ENCODE data around the gene EPDR1.

Gene EPDR1

GRCh38 chr7:37916673-37917660 is 3.5 kb upstream of the EPDR1 start, which contains the start of gene SFRP4:
Gene SFRP4, minus strand, starts transcription at chr7:37916817. Its CDS starts 280 bp downstream, at chr7:37916537.
- CTCF ChIA-PET, result interaction anchor here (0.6 to 1.5 kb wide), 9 partner anchors 9 to 1477 kb away, joined by 3 to 8 read pairs (median 3); no protein-coding TSS in a partner anchor
- POLR2A ChIA-PET, result interaction anchor here (1.5 kb wide), 1 partner anchor 261 kb away, joined by 6 read pairs; the partner anchor contains the start of gene STARD3NL
- TF ChIP-seq FOXA1 (IDR thresholded peaks at IDR 0.05), result no peak
- TF ChIP-seq FOXK2 (IDR thresholded peaks at IDR 0.05), result no peak
- no peak for TF ChIP-seq BHLHE40 (IDR thresholded peaks at IDR 0.05; ENCODE audit: borderline replicate concordance)
- TF ChIP-seq PKNOX1 (IDR thresholded peaks at IDR 0.05), result no peak
- no peak for TF ChIP-seq FOXM1 (IDR thresholded peaks at IDR 0.05; ENCODE audit: borderline replicate concordance)
- TF ChIP-seq ELF4 (IDR thresholded peaks at IDR 0.05), result no peak
- no peak for TF ChIP-seq ARNT (IDR thresholded peaks at IDR 0.05)
- TF ChIP-seq SP1 (IDR thresholded peaks at IDR 0.05), result no peak
- no peak for TF ChIP-seq ZNF384 (IDR thresholded peaks at IDR 0.05)
- TF ChIP-seq NFRKB (IDR thresholded peaks at IDR 0.05), result no peak
- TF ChIP-seq LEF1 (IDR thresholded peaks at IDR 0.05; ENCODE audit: borderline replicate concordance), result no peak
- peak; percentile 64 for DNase-seq (ENCODE audit: extremely low spot score)

DNA sequence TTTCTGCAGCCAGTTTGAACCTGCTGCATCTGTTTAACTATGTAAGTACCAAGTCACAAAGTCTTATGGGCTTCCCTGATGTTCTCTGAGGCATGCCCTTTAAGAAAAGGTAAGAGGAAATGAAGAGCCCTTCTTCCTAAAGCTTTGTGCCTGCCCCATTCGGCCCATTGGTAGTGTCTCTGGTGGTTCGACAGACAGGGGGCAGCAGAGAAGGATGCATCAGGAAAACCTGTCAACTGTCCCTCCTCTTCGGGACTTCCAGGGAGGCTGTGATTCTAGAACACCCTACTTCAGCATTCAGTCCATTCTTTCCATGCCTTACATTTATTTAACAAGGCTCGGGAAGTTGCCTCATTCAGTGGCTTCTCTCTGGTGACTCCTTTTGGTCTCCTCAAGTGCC is 1.9 kb upstream of the EPDR1 start:
- TF ChIP-seq SP1 (IDR thresholded peaks at IDR 0.05) (no peak), TARDBP (IDR thresholded peaks at IDR 0.05) (no peak), FOXK2 (IDR thresholded peaks at IDR 0.05) (no peak), HDGF (IDR thresholded peaks at IDR 0.05; ENCODE audit: borderline replicate concordance) (no peak), L3MBTL2 (conservative IDR thresholded peaks at IDR 0.05) (no peak), ELF4 (IDR thresholded peaks at IDR 0.05) (no peak), NFRKB (IDR thresholded peaks at IDR 0.05) (no peak), SUZ12 (IDR thresholded peaks at IDR 0.05) (no peak), FOXA1 (IDR thresholded peaks at IDR 0.05) (no peak)
- DNase-seq (ENCODE audit: extremely low spot score), result no peak
- ChIA-PET POLR2A (no interaction called here), CTCF (no interaction called here)

DNA sequence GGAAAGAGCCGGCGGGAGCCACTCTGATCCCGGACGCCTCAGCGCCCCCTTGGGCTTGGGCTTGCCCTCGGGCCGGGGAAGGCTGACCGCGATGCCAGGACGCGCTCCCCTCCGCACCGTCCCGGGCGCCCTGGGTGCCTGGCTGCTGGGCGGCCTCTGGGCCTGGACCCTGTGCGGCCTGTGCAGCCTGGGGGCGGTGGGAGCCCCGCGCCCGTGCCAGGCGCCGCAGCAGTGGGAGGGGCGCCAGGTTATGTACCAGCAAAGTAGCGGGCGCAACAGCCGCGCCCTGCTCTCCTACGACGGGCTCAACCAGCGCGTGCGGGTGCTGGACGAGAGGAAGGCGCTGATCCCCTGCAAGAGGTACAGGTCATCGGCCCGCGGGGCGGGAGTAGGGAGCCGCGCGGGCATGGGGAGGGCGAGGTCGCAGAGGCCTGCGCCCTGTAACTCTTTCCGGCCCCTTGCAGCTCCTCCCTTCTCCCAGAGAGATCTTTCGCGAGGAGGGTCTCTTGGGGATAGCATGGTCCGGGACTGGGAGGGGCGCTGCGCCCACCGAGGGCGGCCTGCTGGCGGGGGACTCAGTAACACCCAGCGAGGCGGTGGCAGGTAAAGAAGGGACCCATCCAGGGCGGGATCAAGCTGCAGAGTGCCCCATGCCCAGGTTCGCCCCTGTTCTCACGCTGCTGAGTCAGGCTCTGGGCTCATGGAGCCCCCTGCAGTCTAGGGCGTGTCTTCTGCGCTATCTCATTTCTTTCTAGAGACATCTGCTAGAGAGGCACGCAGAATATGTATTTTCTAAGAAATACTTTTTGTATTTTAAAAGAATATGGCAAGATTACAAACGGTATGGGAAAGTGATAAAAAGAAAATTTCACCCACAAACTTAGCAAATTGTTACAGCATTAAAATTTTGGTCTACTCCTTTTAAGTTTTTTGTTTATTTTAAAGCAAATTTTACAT is 687 bp downstream of the EPDR1 start:
- TF ChIP-seq CTBP1 (IDR thresholded peaks at IDR 0.05; ENCODE audit: borderline replicate concordance) (no peak), L3MBTL2 (conservative IDR thresholded peaks at IDR 0.05) (peak; percentile 46), FOXK2 (IDR thresholded peaks at IDR 0.05) (no peak), TARDBP (IDR thresholded peaks at IDR 0.05) (no peak), SUZ12 (IDR thresholded peaks at IDR 0.05) (no peak)
- peak; percentile 20 for DNase-seq (ENCODE audit: extremely low spot score)
- POLR2A ChIA-PET, result interaction anchor here (1.0 kb wide), 1 partner anchor 10 kb away, joined by 3 read pairs; no protein-coding TSS in a partner anchor
- CTCF ChIA-PET, result interaction anchor here (1.3 kb wide), 1 partner anchor 424 kb away, joined by 5 read pairs; no protein-coding TSS in a partner anchor

DNA sequence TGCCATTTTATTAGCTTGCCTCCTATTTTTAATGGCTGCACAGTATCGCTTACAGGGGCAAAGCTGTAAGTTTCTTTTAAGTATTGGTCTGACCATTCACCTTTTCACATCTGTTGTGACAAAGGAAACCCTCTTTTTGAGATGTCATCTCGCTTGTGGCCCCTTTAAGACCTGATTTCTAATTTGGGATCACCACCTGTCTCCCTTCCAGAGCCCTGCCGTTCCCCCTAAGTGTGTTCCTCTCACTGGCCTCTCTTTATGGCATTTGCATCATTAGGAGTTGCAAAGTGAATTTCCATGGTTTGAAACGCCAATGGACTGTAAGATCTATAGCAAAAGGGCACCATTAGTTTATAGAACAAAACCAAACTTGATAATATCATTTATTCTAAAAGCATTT is 1.4 kb downstream of the EPDR1 start:
- TF ChIP-seq NFRKB (IDR thresholded peaks at IDR 0.05), result no peak
- TF ChIP-seq CTBP1 (IDR thresholded peaks at IDR 0.05; ENCODE audit: borderline replicate concordance), result no peak
- no peak for TF ChIP-seq ELF4 (IDR thresholded peaks at IDR 0.05)
- TF ChIP-seq ARNT (IDR thresholded peaks at IDR 0.05), result no peak
- TF ChIP-seq SUZ12 (IDR thresholded peaks at IDR 0.05), result no peak
- TF ChIP-seq ZNF384 (IDR thresholded peaks at IDR 0.05), result no peak
- no peak for TF ChIP-seq BHLHE40 (IDR thresholded peaks at IDR 0.05; ENCODE audit: borderline replicate concordance)
- CTCF ChIA-PET, result interaction anchor here (1.3 kb wide), 1 partner anchor 424 kb away, joined by 5 read pairs; no protein-coding TSS in a partner anchor
- no peak for DNase-seq (ENCODE audit: extremely low spot score)
- POLR2A ChIA-PET, result interaction anchor here (1.0 kb wide), 1 partner anchor 9 kb away, joined by 3 read pairs; no protein-coding TSS in a partner anchor

GRCh38 chr7:37923996-37924395 is 3.6 kb downstream of the EPDR1 start:
- ChIA-PET POLR2A (no interaction called here), CTCF (no interaction called here)
- TF ChIP-seq TARDBP (IDR thresholded peaks at IDR 0.05) (no peak), FOXA1 (IDR thresholded peaks at IDR 0.05) (no peak), FOXM1 (IDR thresholded peaks at IDR 0.05; ENCODE audit: borderline replicate concordance) (no peak), LEF1 (IDR thresholded peaks at IDR 0.05; ENCODE audit: borderline replicate concordance) (no peak), ELF4 (IDR thresholded peaks at IDR 0.05) (no peak), L3MBTL2 (conservative IDR thresholded peaks at IDR 0.05) (no peak), FOXK2 (IDR thresholded peaks at IDR 0.05) (no peak), BHLHE40 (IDR thresholded peaks at IDR 0.05; ENCODE audit: borderline replicate concordance) (no peak), SP1 (IDR thresholded peaks at IDR 0.05) (no peak), ZNF384 (IDR thresholded peaks at IDR 0.05) (no peak), NFRKB (IDR thresholded peaks at IDR 0.05) (no peak), ARNT (IDR thresholded peaks at IDR 0.05) (no peak), CTBP1 (IDR thresholded peaks at IDR 0.05; ENCODE audit: borderline replicate concordance) (no peak), SUZ12 (IDR thresholded peaks at IDR 0.05) (no peak), HDGF (IDR thresholded peaks at IDR 0.05; ENCODE audit: borderline replicate concordance) (no peak), PKNOX1 (IDR thresholded peaks at IDR 0.05) (no peak)
- DNase-seq (ENCODE audit: extremely low spot score), result no peak

Measured in HEK293T (cell line).